OCI-LY1 (cell line): ENCODE measurements around the gene TMEM272.
A peak's percentile ranks its signal among the peaks of the same experiment; 100 is the strongest.

Experiments used
- H2AFZ ChIP-seq: fragments of 200-600 bp; sonication (generic), shearing (Covaris generic); 2 replicates; pipeline ENCODE4 v1.6.0; 2014; ENCODE audit warnings: antibody characterized with exemption, mild to moderate bottlenecking, low read length
- H3F3A ChIP-seq: fragments of 200-600 bp; sonication (generic), shearing (Covaris generic); 2 replicates; pipeline ENCODE4 v1.6.0; 2014; ENCODE audit warnings: mild to moderate bottlenecking, antibody characterized with exemption, low read length, moderate library complexity; ENCODE audit not compliant: insufficient read depth
- H3K27ac ChIP-seq: fragments of 200-600 bp; sonication (generic); 2 replicates; pipeline ENCODE4 v1.5.1; 2014; ENCODE audit warnings: low read length, mixed run types, mild to moderate bottlenecking, low read depth; ENCODE audit not compliant: poor library complexity, severe bottlenecking
- H3K27me3 ChIP-seq: fragments of 200-600 bp; sonication (generic); 2 replicates; pipeline ENCODE4 v1.6.0; 2014; ENCODE audit warnings: antibody characterized with exemption, mild to moderate bottlenecking, low read length, moderate library complexity; ENCODE audit not compliant: insufficient read depth
- H3K36me3 ChIP-seq: fragments of 200-600 bp; sonication (generic); 2 replicates; pipeline ENCODE4 v1.6.1; 2014; ENCODE audit warnings: mild to moderate bottlenecking, antibody characterized with exemption, low read length, moderate library complexity, mixed read lengths; ENCODE audit not compliant: insufficient read depth
- H3K4me1 ChIP-seq: fragments of 200-600 bp; sonication (generic); 2 replicates; pipeline ENCODE4 v1.5.1; 2014; ENCODE audit warnings: mild to moderate bottlenecking, low read length, moderate library complexity; ENCODE audit not compliant: insufficient read depth, severe bottlenecking
- H3K4me2 ChIP-seq: fragments of 200-600 bp; sonication (generic), shearing (Covaris generic); 2 replicates; pipeline ENCODE4 v1.6.1; 2014; ENCODE audit warnings: low read length
- H3K4me3 ChIP-seq: fragments of 200-600 bp; sonication (generic); 2 replicates; pipeline ENCODE4 v1.5.1; 2014; ENCODE audit warnings: low read length, low read depth, mild to moderate bottlenecking, mixed read lengths; ENCODE audit not compliant: poor library complexity, severe bottlenecking
- H3K79me2 ChIP-seq: fragments of 200-600 bp; shearing (Covaris generic); 2 replicates; pipeline ENCODE4 v1.6.1; 2016; ENCODE audit warnings: mixed run types, low read length, mixed read lengths; ENCODE audit not compliant: insufficient read depth
- H3K9ac ChIP-seq: fragments of 200-600 bp; sonication (generic), shearing (Covaris generic); 2 replicates; pipeline ENCODE4 v1.6.1; 2014; ENCODE audit warnings: mild to moderate bottlenecking, low read length, mixed read lengths
- H3K9me2 ChIP-seq: fragments of 200-600 bp; sonication (generic), shearing (Covaris generic); 2 replicates; pipeline ENCODE4 v1.6.1; 2014; ENCODE audit warnings: low read depth, mild to moderate bottlenecking, low read length, mixed read lengths
- H3K9me3 ChIP-seq: fragments of 200-600 bp; shearing (Covaris generic); 2 replicates; pipeline ENCODE4 v1.6.1; 2014; ENCODE audit warnings: low read length, mixed read lengths
- H4K20me1 ChIP-seq: fragments of 200-600 bp; sonication (generic), shearing (Covaris generic); 2 replicates; pipeline ENCODE4 v1.6.0; 2016; ENCODE audit warnings: mild to moderate bottlenecking, low read length; ENCODE audit not compliant: insufficient read depth
- EZH2 ChIP-seq: fragments of 200-600 bp; sonication (generic), shearing (Covaris generic); IDR thresholded peaks from 2 replicates; pipeline ENCODE4 v1.8.0; 2017; ENCODE audit warnings: borderline replicate concordance, mixed run types, mild to moderate bottlenecking, antibody characterized with exemption, low read length, moderate library complexity, mixed read lengths
- TF ChIP-seq, protein P1 (sequence below): fragments of 200-600 bp; sonication (generic), shearing (Covaris generic); IDR thresholded peaks from 2 replicates; pipeline ENCODE4 v1.5.1; 2017; ENCODE audit warnings: mild to moderate bottlenecking, antibody characterized with exemption, low read length, moderate library complexity, mixed read lengths

TMEM272 gene

GRCh38 chr13:51818781-51819511 lies 26.0 kb downstream of the TMEM272 start:
- Histone ChIP-seq H3F3A (no peaks in the 10 kb centered on the region), H3K4me2 (no peak overlapping the region), H3K4me1 (peaks cover 75% of the 10 kb centered on the region), H3K27ac (no peak overlapping the region), H3K9ac (no peak overlapping the region), H4K20me1 (no peaks in the 10 kb centered on the region), H3K4me3 (no peak overlapping the region), H3K27me3 (no peaks in the 10 kb centered on the region), H3K36me3 (no peaks in the 10 kb centered on the region), H2AFZ (no peak overlapping the region), H3K9me2 (no peaks in the 10 kb centered on the region), H3K79me2 (no peaks in the 10 kb centered on the region), H3K9me3 (no peaks in the 10 kb centered on the region)
- no peak for TF ChIP-seq EZH2
- TF ChIP-seq, protein P1, sequence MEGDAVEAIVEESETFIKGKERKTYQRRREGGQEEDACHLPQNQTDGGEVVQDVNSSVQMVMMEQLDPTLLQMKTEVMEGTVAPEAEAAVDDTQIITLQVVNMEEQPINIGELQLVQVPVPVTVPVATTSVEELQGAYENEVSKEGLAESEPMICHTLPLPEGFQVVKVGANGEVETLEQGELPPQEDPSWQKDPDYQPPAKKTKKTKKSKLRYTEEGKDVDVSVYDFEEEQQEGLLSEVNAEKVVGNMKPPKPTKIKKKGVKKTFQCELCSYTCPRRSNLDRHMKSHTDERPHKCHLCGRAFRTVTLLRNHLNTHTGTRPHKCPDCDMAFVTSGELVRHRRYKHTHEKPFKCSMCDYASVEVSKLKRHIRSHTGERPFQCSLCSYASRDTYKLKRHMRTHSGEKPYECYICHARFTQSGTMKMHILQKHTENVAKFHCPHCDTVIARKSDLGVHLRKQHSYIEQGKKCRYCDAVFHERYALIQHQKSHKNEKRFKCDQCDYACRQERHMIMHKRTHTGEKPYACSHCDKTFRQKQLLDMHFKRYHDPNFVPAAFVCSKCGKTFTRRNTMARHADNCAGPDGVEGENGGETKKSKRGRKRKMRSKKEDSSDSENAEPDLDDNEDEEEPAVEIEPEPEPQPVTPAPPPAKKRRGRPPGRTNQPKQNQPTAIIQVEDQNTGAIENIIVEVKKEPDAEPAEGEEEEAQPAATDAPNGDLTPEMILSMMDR, result no peak

DNA sequence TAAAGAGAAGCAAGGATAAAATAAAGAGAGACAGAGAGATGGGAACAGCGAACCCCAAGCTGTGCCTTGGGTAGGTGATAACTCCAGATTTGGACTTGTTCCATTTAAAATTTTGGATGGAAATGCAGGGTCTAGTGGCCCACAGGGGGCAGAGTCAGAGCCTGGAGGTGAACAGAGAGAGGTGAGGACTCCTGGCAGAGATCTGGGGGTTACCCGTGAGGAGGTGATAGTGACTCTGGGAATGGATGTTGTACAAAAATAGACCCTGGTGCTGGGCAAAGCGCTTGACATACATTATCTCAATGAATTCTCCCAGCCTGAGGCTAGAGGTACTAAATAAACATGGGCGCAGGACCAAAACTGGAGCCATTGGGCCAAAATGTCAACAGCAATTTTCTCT lies 26.7 kb downstream of the TMEM272 start:
- Histone ChIP-seq H3K9me3 (no peaks in the 10 kb centered on the region), H3K79me2 (no peaks in the 10 kb centered on the region), H3K36me3 (no peaks in the 10 kb centered on the region), H3K4me1 (peaks cover 75% of the 10 kb centered on the region), H3K9ac (no peak overlapping the region), H2AFZ (no peak overlapping the region), H3K4me2 (no peak overlapping the region), H3K9me2 (no peaks in the 10 kb centered on the region), H3F3A (no peaks in the 10 kb centered on the region), H3K27ac (no peak overlapping the region), H3K27me3 (no peaks in the 10 kb centered on the region), H3K4me3 (no peak overlapping the region), H4K20me1 (no peaks in the 10 kb centered on the region)
- TF ChIP-seq, protein P1, result 0 out of 2 replicates have a peak, but pooled peaks have one; percentile 7
- TF ChIP-seq EZH2, result no peak

DNA sequence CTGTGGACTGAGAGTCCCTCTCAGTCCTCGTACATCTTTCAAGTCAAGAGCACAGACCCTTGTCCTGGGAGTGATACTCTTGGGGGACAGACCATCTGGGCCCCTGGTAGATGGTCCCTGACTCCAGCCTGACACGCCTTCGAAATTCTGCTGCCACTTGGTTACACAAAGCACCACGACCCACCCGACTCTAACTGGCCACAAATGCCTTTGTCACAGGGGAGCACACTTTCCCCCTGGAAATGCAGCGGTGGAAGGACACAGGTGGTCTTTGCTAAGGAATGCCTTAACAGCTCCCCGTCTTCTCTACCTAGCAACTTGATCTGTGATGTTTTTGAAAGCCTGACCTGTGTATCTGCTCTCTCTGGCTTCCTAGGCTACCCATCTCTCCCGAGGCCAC lies 27.3 kb downstream of the TMEM272 start:
- H3K36me3 ChIP-seq, result no peaks in the 10 kb centered on the region
- H3K4me2 ChIP-seq, result no peak overlapping the region
- H3K9me3 ChIP-seq, result no peaks in the 10 kb centered on the region
- H3F3A ChIP-seq, result no peaks in the 10 kb centered on the region
- no peak for TF ChIP-seq EZH2
- TF ChIP-seq, protein P1, result no peak
- H2AFZ ChIP-seq, result no peak overlapping the region
- H3K9ac ChIP-seq, result no peak overlapping the region
- no peaks in the 10 kb centered on the region for H3K27me3 ChIP-seq
- no peak overlapping the region for H3K4me3 ChIP-seq
- H3K9me2 ChIP-seq, result no peaks in the 10 kb centered on the region
- no peaks in the 10 kb centered on the region for H4K20me1 ChIP-seq
- peaks cover 75% of the 10 kb centered on the region for H3K4me1 ChIP-seq
- H3K79me2 ChIP-seq, result no peaks in the 10 kb centered on the region
- no peak overlapping the region for H3K27ac ChIP-seq
